Upper lobe of right lung (tissue), 1 donor: Measurements from ENCODE around the gene PELI1. TPM values are rescaled to one million over a fixed set of nuclear protein-coding genes. Genes with fewer than 3 reads are reported as not detected.
A peak's percentile ranks its signal among the peaks of the same experiment; 100 is the strongest.
"Not testable (repeated sequence)": the region's sequence is repeated elsewhere in the genome, so short reads cannot be mapped to it uniquely, and the experiment has no call there.

Experiments
- ATAC-seq: fragments of 200-7000 bp; cut with Tn5 transposase; one replicate; pipeline ENCODE4 v1.9.1; 2020; ENCODE audit warnings: mild to moderate bottlenecking, moderate library complexity
- DNase-seq: peaks from one replicate; pipeline ENCODE4 v3.0.0-alpha.2; 2020
- H3K27ac ChIP-seq: fragments of 200-600 bp; one replicate; pipeline ENCODE4 v1.8.0; 2022
- H3K27me3 ChIP-seq: fragments of 200-600 bp; one replicate; pipeline ENCODE4 v1.8.0; 2022; ENCODE audit warnings: mild to moderate bottlenecking
- H3K36me3 ChIP-seq: fragments of 200-600 bp; one replicate; pipeline ENCODE4 v1.8.0; 2022
- H3K4me1 ChIP-seq: fragments of 200-600 bp; one replicate; pipeline ENCODE4 v1.8.0; 2022
- H3K4me3 ChIP-seq: fragments of 200-600 bp; one replicate; pipeline ENCODE4 v1.8.0; 2022; ENCODE audit warnings: mild to moderate bottlenecking
- H3K9me3 ChIP-seq: fragments of 200-600 bp; one replicate; pipeline ENCODE4 v1.8.0; 2022
- CTCF ChIP-seq: fragments of 200-600 bp; IDR thresholded peaks from one replicate; pipeline ENCODE4 v1.8.0; 2022; ENCODE audit warnings: antibody characterized with exemption
- intact Hi-C: fragments of 100-400 bp; cut with DNase I; formaldehyde crosslinking; loops from one replicate; pipeline ENCODE4 v1.11.0; 2022
- total RNA-seq: library from RNA; stranded (reverse); fragmentation: NEBNext Ultra II Directional; extraction: Animal tissue kit (Norgen Biotek cat#: 25700); gene quantifications from one replicate; pipeline ENCODE4 v1.2.1, GENCODE V29; 2021
- donor health status: DM: no; HTN: yes; CAD: no; lungs with severe emphysema.

The PELI1 gene
- total RNA-seq, 1 donor from 2014 or later, result 35.8 TPM

- peaks cover 34% of the 10 kb centered on the region for H3K36me3 ChIP-seq
- peaks cover 3% of the 10 kb centered on the region for H3K4me1 ChIP-seq
- no peak overlapping the region for H3K27ac ChIP-seq
- H3K27me3 ChIP-seq, result no peaks in the 10 kb centered on the region
- H3K9me3 ChIP-seq, result no peaks in the 10 kb centered on the region
- intact Hi-C loops, result no loop called here
- no peak overlapping the region for H3K4me3 ChIP-seq
- no peak for ATAC-seq
- no peak for DNase-seq
- no peak for TF ChIP-seq CTCF
Observed at GRCh38 chr2:64092502-64092901, 51.7 kb downstream of the PELI1 start.

GRCh38 chr2:64090264-64090663 lies 54.0 kb downstream of the PELI1 start:
- no peak overlapping the region for H3K27ac ChIP-seq
- peaks cover 3% of the 10 kb centered on the region for H3K4me1 ChIP-seq
- H3K9me3 ChIP-seq, result no peaks in the 10 kb centered on the region
- intact Hi-C loops, result no loop called here
- H3K4me3 ChIP-seq, result no peak overlapping the region
- peaks cover 14% of the 10 kb centered on the region for H3K36me3 ChIP-seq
- DNase-seq (no peak), ATAC-seq (peak; percentile 98)
- no peaks in the 10 kb centered on the region for H3K27me3 ChIP-seq
- TF ChIP-seq CTCF, result no peak

GRCh38 chr2:64086347-64087082 lies 57.7 kb downstream of the PELI1 start:
- H3K36me3 ChIP-seq, result no peaks in the 10 kb centered on the region
- no peaks in the 10 kb centered on the region for H3K9me3 ChIP-seq
- peaks cover 3% of the 10 kb centered on the region for H3K4me1 ChIP-seq
- H3K27me3 ChIP-seq, result no peaks in the 10 kb centered on the region
- H3K4me3 ChIP-seq, result no peak overlapping the region
- intact Hi-C loops, result no loop called here
- H3K27ac ChIP-seq, result no peak overlapping the region
- no peak for TF ChIP-seq CTCF
- no peak for ATAC-seq
- no peak for DNase-seq

DNA sequence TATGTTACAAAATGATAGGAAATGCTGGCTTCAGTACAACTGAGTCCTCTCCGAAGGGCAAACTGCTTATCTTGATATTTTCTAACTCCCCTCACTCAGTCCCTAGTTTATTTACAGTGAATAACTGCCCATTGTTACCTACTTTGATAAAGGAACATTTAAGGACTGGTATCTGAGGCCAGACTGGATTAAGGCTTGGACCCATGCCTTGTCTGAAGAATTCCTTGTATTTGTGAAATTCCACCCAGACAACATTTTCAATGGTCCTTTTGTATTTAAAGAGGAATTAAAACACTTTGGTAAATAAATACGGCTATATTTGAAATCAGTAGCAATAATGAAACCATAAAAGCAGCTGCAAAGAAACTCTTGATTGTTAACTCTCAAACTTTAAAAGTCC lies 58.3 kb downstream of the PELI1 start:
- TF ChIP-seq CTCF, result no peak
- DNase-seq (no peak), ATAC-seq (no peak)
- H3K9me3 ChIP-seq, result no peaks in the 10 kb centered on the region
- no peaks in the 10 kb centered on the region for H3K27me3 ChIP-seq
- peaks cover 3% of the 10 kb centered on the region for H3K4me1 ChIP-seq
- H3K4me3 ChIP-seq, result no peak overlapping the region
- no peaks in the 10 kb centered on the region for H3K36me3 ChIP-seq
- H3K27ac ChIP-seq, result no peak overlapping the region
- intact Hi-C loops, result no loop called here

DNA sequence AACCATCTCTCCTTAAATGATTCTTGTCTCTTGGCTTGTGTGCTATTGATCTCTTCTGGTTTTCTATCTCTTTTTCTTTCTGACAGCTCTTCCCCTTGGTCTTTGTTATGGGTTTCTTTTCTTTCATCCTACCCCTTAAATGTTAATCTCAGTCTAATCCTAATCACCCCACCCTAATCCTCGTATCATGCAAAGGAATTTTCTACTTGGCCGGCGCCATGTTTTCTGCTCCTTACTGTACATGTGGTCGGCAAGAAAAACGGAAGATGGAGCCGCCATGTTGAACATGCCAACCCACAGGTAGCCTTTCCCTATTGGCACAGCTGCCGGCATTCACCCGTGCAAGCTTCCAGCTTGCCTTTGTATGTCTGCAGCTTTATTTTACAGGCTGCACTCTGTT lies 63.2 kb downstream of the PELI1 start:
- Histone ChIP-seq H3K36me3 (no peaks in the 10 kb centered on the region), H3K27ac (no peak overlapping the region), H3K9me3 (no peaks in the 10 kb centered on the region), H3K4me3 (no peak overlapping the region), H3K4me1 (no peaks in the 10 kb centered on the region), H3K27me3 (no peaks in the 10 kb centered on the region)
- ATAC-seq (no peak), DNase-seq (no peak)
- intact Hi-C loops, result no loop called here
- TF ChIP-seq CTCF, result no peak

- no peaks in the 10 kb centered on the region for H3K27me3 ChIP-seq
- no peaks in the 10 kb centered on the region for H3K36me3 ChIP-seq
- ATAC-seq (no peak), DNase-seq (no peak)
- H3K4me1 ChIP-seq, result no peaks in the 10 kb centered on the region
- no peak overlapping the region for H3K27ac ChIP-seq
- no peaks in the 10 kb centered on the region for H3K9me3 ChIP-seq
- TF ChIP-seq CTCF, result no peak
- intact Hi-C loops, result no loop called here
- no peak overlapping the region for H3K4me3 ChIP-seq
Observed at GRCh38 chr2:64080179-64080578, 64.0 kb downstream of the PELI1 start.

- ATAC-seq, H3K36me3 ChIP-seq, H3K9me3 ChIP-seq, H3K4me3 ChIP-seq, H3K27me3 ChIP-seq, intact Hi-C loops, H3K27ac ChIP-seq, DNase-seq, H3K4me1 ChIP-seq: not testable (repeated sequence)
Observed at GRCh38 chr2:64079688-64080087, 64.5 kb downstream of the PELI1 start.

GRCh38 chr2:64076828-64077227 lies 67.4 kb downstream of the PELI1 start:
- DNase-seq, H3K4me3 ChIP-seq, H3K4me1 ChIP-seq, H3K27me3 ChIP-seq, H3K36me3 ChIP-seq, intact Hi-C loops, H3K27ac ChIP-seq, H3K9me3 ChIP-seq, ATAC-seq: not testable (repeated sequence)
